MCF 10A (cell line): ENCODE data around the gene LRRC27. TPM values are rescaled to one million over a fixed set of nuclear protein-coding genes. Genes with fewer than 3 reads are reported as not detected.

Experiments
- BruUV-seq: library from RNA; stranded (reverse); fragments of 400-500 nt; replicated peaks from 2 replicates; lab custom pipeline; 2021; lab: Mats Ljungman, UMichigan
- CTCF ChIA-PET: fragments of 300-600 bp; sonication (Branson Sonifier 250); formaldehyde crosslinking; extraction: SDS; loops from one replicate; lab custom pipeline; 2021; ENCODE audit warnings: antibody characterized with exemption, inconsistent platforms; lab: Yijun Ruan, JAX
- POLR2A ChIA-PET: fragments of 300-600, 350-650 bp; sonication (Branson Sonifier 250); formaldehyde crosslinking; extraction: SDS; loops from one replicate; lab custom pipeline; 2020; ENCODE audit warnings: antibody characterized with exemption, inconsistent platforms; lab: Yijun Ruan, JAX
- DNase-seq: peaks from one replicate; pipeline ENCODE4 v3.0.0-alpha.2; 2018; ENCODE audit not compliant: unreplicated experiment
- H3K27ac Mint-ChIP-seq: one replicate; pipeline ENCODE4 v1.8.0; 2022; ENCODE audit warnings: mild to moderate bottlenecking, low read depth, mixed read lengths; ENCODE audit not compliant: unreplicated experiment
- H3K27me3 Mint-ChIP-seq: one replicate; pipeline ENCODE4 v1.8.0; 2022; ENCODE audit warnings: mixed read lengths; ENCODE audit not compliant: insufficient read depth, unreplicated experiment
- H3K36me3 Mint-ChIP-seq: one replicate; pipeline ENCODE4 v1.8.0; 2022; ENCODE audit warnings: mild to moderate bottlenecking, moderate library complexity, mixed read lengths; ENCODE audit not compliant: insufficient read depth, unreplicated experiment
- H3K4me1 Mint-ChIP-seq: one replicate; pipeline ENCODE4 v1.8.0; 2022; ENCODE audit warnings: mixed read lengths; ENCODE audit not compliant: insufficient read depth, unreplicated experiment
- H3K4me3 Mint-ChIP-seq: one replicate; pipeline ENCODE4 v1.8.0; 2022; ENCODE audit warnings: mild to moderate bottlenecking, moderate library complexity, mixed read lengths; ENCODE audit not compliant: unreplicated experiment
- H3K9me3 Mint-ChIP-seq: one replicate; pipeline ENCODE4 v1.8.0; 2022; ENCODE audit warnings: mixed read lengths; ENCODE audit not compliant: unreplicated experiment
- CTCF ChIP-seq: fragments of 200-600 bp; IDR thresholded peaks from one replicate; pipeline ENCODE4 v1.8.0; 2022; ENCODE audit warnings: antibody characterized with exemption, mild to moderate bottlenecking; ENCODE audit not compliant: unreplicated experiment
- intact Hi-C: fragments of 100-400 bp; cut with micrococcal nuclease; formaldehyde crosslinking; loops from 2 replicates; pipeline ENCODE4 v1.14.1; 2022
- total RNA-seq: library from RNA; stranded (reverse); gene quantifications from 2 replicates; pipeline ENCODE4 v1.2.3, GENCODE V29; 2022

The LRRC27 gene
- total RNA-seq, 1 experiment from 2014 or later, result 9.1 TPM

DNA sequence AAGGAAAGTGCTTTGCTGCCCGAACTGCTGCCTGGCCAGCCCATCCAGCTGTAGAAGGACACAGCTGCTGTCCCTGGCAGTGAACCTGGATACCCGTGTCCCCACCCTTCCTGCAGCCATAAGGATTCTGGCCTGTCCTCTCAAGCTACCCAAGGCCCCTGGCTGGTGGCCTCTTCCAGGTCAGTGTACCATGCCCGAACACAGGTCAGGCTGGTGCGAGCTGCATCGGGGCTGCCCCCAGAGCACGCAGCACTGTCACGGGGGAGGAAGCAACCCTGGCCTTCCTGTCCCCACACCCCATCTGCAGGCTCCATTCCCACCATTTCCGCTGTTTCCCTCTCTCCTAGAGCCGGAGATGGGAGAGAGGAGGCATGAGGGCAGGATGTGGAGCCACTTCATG lies 34.5 kb downstream of the LRRC27 start:
- Mint-ChIP-seq H3K4me3 (no peak overlapping the region), H3K27ac (no peak overlapping the region), H3K9me3 (peaks cover 8% of the 10 kb centered on the region), H3K4me1 (no peaks in the 10 kb centered on the region), H3K36me3 (no peaks in the 10 kb centered on the region), H3K27me3 (peaks cover 1% of the 10 kb centered on the region)
- ChIA-PET POLR2A (no interaction called here), CTCF (interaction anchor here (0.6 to 0.7 kb wide), 2 partner anchors 99 to 143 kb away, joined by 4 read pairs; no protein-coding TSS in a partner anchor)
- intact Hi-C loops, result no loop called here
- no peak for TF ChIP-seq CTCF
- BruUV-seq, result no TSS peak
- DNase-seq, result no peak

- ChIA-PET CTCF (no interaction called here), POLR2A (interaction anchor here (1.2 kb wide), 1 partner anchor 16 kb away, joined by 3 read pairs; no protein-coding TSS in a partner anchor)
- no peaks in the 10 kb centered on the region for H3K36me3 Mint-ChIP-seq
- H3K4me1 Mint-ChIP-seq, result no peaks in the 10 kb centered on the region
- peaks cover 17% of the 10 kb centered on the region for H3K27me3 Mint-ChIP-seq
- DNase-seq, result no peak
- intact Hi-C loops, result no loop called here
- no peak overlapping the region for H3K4me3 Mint-ChIP-seq
- no peak overlapping the region for H3K27ac Mint-ChIP-seq
- no peak for TF ChIP-seq CTCF
- BruUV-seq, result no TSS peak
- peaks cover 8% of the 10 kb centered on the region for H3K9me3 Mint-ChIP-seq
Measured at GRCh38 chr10:132368391-132368790, 36.4 kb downstream of the LRRC27 start.

GRCh38 chr10:132368881-132369635 lies 37.1 kb downstream of the LRRC27 start:
- ChIA-PET CTCF (no interaction called here), POLR2A (interaction anchor here (1.2 kb wide), 1 partner anchor 15 kb away, joined by 3 read pairs; no protein-coding TSS in a partner anchor)
- Mint-ChIP-seq H3K36me3 (no peaks in the 10 kb centered on the region), H3K9me3 (peaks cover 7% of the 10 kb centered on the region), H3K27ac (no peak overlapping the region), H3K27me3 (peaks cover 24% of the 10 kb centered on the region), H3K4me3 (no peak overlapping the region), H3K4me1 (no peaks in the 10 kb centered on the region)
- intact Hi-C loops, result no loop called here
- no peak for TF ChIP-seq CTCF
- no peak for DNase-seq
- no TSS peak for BruUV-seq

- BruUV-seq, result no TSS peak
- no peaks in the 10 kb centered on the region for H3K4me1 Mint-ChIP-seq
- no peaks in the 10 kb centered on the region for H3K36me3 Mint-ChIP-seq
- peaks cover under 1% of the 10 kb centered on the region for H3K9me3 Mint-ChIP-seq
- no peak overlapping the region for H3K4me3 Mint-ChIP-seq
- DNase-seq, result no peak
- intact Hi-C loops, result no loop called here
- POLR2A ChIA-PET, result no interaction called here
- TF ChIP-seq CTCF, result no peak
- peaks cover 24% of the 10 kb centered on the region for H3K27me3 Mint-ChIP-seq
- CTCF ChIA-PET, result no interaction called here
- H3K27ac Mint-ChIP-seq, result no peak overlapping the region
Measured at GRCh38 chr10:132369636-132370185, 37.7 kb downstream of the LRRC27 start.
